HG03354 (cell line): ENCODE results near the gene OR5D18.
"Not testable (repeated sequence)": the region's sequence is repeated elsewhere in the genome, so short reads cannot be mapped to it uniquely, and the experiment has no call there.

Experiments
- ATAC-seq: cut with Tn5 transposase; IDR thresholded peaks from one replicate; pipeline ENCODE4 v1.9.1; 2021; ENCODE audit warnings: mild to moderate bottlenecking; ENCODE audit not compliant: unreplicated experiment, poor library complexity, severe bottlenecking

The OR5D18 gene

DNA sequence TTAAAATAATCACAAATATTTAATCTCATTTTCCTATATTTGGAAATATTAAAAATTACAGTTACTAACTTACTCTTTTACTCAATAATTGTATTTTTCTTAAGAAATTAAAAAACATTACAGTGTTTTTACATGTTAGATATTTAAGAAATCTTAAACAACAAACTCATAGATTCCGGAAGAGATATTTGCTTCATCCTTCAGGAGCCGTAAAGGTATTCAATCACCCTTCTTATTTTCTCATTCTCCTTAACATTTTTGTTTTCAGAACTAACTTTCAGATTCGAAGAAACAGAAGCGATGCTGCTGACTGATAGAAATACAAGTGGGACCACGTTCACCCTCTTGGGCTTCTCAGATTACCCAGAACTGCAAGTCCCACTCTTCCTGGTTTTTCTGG lies at the start of gene OR5D18:
Gene OR5D18 (plus strand): TSS at position 301 of the 400 bp plus-strand sequence. CDS start 0 bp downstream, at position 301.
- ATAC-seq = no peak

DNA sequence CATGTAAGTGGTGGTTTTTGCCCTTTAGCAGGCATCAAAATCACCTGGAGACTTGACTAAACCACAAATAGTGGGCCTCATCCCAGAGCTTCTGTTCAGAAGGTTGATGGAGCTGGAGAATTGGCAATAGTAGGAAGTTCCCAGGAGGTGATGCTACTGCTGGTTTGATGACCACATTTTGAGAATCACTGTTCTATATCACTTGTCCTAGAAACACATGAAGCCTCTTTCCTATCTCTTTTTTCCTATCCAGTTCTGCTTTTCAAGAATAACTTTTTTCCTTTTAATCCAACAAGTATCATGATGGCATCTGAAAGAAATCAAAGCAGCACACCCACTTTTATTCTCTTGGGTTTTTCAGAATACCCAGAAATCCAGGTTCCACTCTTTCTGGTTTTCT lies 46.3 kb upstream of the OR5D18 start, which contains the start of gene OR5D13:
Gene OR5D13 (plus strand): TSS at position 301 of the 400 bp plus-strand sequence. CDS start 0 bp downstream, at position 301.
- no peak for ATAC-seq

DNA sequence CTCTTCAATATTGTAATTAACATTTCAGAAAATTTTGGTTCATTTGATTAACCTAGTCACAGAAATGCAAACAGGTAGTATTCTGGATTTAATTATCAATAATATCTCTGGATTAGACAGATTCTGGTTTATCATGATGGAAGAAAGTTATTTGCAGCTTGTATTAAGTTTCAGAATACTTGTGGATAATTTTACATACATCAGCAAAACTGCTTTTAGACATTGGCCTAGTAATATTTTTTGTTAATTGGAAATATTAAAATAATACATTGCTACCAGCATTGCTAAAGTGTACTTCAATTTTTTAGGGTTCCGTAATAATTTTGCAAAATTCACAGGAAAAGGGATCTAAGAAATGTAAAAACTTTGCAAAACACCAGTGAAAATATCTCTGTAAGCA lies 27.8 kb upstream of the OR5D18 start:
- ATAC-seq = no peak

DNA sequence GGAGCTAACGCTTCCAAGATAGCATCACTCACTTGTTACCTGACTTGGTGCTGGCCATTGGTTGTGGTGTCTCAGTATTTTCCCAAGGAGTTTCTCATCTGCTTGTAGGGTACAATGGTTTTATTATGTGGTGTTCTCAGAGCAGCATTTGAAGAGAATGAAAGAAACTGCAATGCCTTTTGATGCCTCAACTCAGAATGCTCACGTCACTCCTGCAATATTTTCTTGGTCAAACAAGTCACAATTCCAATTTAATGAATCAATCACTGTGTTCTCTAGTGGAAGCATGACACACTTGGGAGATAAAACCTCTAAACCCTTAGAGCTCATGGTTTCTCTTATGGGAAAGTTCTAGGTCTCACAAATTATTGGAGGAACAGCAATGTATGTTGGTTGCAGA lies 26.1 kb upstream of the OR5D18 start:
- no peak for ATAC-seq

DNA sequence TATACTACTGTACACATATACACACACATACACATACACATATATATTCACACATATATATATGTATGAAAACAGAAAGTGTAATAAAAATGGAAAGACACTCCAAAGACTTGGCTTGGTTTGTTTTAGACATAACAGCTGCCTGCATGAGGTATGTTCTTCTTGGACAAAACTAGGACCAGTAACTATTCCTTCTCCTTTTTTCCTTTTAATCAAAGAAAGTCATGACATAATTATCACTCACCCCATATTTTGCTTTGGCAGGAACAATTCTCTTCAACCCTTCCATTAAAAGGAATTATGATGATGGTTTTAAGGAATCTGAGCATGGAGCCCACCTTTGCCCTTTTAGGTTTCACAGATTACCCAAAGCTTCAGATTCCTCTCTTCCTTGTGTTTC lies 24.2 kb upstream of the OR5D18 start, which contains the start of gene OR5D14:
Gene OR5D14 (plus strand): TSS at position 301 of the 400 bp plus-strand sequence. CDS start 0 bp downstream, at position 301.
- ATAC-seq = no peak

DNA sequence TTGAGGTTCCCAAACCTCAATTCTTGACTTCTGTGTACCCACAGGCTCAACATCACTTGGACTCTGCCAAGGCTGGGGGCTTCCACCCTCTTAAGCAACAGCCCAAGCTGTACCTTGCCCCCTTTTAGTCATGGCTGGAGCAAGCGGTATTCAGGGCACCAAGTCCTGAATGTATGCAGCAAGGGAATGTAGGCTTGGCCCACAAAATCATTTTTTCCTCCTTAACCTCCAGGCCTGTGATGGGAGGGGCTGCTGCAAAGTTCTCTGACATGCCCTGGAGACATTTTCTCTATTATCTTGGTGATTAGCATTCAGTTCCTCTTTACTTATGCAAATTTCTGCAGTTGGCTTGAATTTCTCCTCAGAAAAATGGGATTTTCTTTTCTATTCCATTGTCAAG lies 13.2 kb upstream of the OR5D18 start:
- ATAC-seq = no peak

DNA sequence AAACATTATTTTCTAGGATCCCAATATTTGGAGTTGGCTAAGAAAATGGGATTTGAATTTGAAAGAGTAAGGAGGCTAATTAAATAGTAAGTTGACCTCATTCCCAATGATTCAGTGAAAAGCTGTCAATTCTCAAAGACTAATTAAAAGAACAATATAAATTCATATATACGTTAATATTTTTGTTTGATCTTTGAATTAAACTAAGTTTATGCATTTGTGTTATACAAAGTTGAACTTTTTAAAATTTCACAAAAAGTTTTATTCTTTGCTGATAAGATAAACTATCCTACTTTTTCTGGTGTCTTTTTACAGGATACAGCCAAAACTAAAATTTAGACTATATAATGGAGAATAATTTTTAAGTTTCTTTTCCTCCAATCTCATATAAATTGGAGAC lies 8.4 kb upstream of the OR5D18 start, which contains the start of gene OR5L1:
Gene OR5L1 (plus strand): TSS at position 301 of the 400 bp plus-strand sequence. CDS start 100 bp downstream, outside the sequence.
- no peak for ATAC-seq

DNA sequence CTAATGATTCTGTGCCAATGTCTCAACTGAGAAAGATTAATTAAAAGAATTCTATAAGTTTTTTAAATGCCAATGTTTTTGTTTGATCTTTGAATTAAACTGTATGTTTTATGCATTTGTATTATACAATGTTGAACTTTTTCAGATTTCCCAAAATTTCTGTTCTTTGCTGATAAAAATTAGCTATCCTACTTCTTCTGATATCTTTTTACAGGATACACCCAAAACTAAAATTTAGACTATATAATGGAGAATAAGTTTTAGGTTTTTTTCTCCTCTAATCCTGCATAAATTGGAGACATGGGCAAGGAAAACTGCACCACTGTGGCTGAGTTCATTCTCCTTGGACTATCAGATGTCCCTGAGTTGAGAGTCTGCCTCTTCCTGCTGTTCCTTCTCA lies 7.5 kb downstream of the OR5D18 start, which contains the start of gene OR5L2:
Gene OR5L2 (plus strand): TSS at position 301 of the 400 bp plus-strand sequence. CDS start 0 bp downstream, at position 301.
- no peak for ATAC-seq

DNA sequence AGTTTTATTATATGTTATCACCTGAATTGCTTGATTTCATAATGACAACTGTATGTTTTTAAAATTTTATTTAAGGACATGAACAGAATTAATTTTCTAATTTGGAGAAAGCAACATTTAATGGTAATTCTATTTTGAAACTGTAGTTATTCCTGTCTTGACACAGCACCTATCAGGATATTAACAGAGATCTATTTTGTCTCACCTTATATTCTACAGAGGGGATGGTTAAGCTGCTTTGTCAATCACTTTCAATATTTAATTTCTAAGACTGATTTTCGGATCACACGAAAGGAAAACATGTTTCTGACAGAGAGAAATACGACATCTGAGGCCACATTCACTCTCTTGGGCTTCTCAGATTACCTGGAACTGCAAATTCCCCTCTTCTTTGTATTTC lies 19.0 kb downstream of the OR5D18 start, which contains the start of gene OR5D16:
Gene OR5D16 (plus strand): TSS at position 301 of the 400 bp plus-strand sequence. CDS start 0 bp downstream, at position 301.
- ATAC-seq = no peak

DNA sequence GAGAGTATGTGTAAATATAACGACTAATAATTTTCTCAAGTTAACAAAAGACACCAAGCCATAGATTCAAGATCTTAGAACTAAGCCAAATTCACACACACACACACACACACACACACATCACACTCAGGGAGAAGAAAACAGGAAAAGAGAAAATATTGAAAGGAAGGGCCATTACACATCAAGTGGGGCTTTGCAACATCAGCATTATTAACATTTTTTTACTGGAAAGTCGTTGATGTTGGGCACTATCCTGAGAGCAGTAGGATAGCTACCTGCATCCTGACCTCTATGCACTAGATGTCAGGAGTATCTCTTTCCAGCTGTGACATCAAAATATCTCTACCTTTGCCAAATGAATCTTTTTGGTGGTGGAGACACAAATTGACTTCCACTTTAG lies 28.0 kb downstream of the OR5D18 start:
- no peak for ATAC-seq

DNA sequence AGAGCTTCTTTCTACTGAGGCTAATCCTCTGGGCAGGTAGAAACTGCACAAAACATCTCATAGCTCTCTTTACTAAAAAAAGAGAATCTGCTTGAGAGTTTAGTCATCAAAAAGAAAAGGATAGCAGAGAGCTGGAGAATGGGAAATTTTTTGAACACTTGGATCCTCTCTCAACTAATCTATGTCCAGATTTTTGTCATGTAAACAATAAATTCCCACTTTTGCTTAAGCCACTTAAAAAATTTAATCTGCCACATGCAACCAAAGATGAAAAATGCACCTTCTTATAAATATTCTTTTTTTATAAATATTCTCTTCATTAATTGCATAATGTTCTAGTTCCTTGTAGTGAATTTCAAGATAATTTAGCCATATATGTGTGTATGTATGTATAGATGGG lies 29.6 kb downstream of the OR5D18 start:
- ATAC-seq = no peak

DNA sequence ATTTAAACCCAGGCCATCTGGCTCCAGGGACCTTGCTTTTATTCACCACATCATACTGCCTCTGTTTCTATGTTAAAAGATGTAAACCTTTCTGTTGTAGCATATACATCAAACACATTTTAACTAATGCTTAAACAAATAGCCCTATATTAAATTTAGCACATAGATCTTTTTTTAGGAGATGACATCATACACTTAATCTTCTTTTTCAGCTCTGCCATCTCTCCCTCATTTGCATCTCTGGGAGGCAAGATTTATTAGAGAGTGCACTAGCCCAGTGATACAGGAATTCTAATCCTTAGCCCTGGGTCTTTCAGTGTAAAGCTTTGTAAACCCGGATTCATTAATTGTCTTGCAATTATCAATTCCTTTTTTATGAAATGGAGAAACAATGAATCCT lies 32.7 kb downstream of the OR5D18 start:
- ATAC-seq = no peak

DNA sequence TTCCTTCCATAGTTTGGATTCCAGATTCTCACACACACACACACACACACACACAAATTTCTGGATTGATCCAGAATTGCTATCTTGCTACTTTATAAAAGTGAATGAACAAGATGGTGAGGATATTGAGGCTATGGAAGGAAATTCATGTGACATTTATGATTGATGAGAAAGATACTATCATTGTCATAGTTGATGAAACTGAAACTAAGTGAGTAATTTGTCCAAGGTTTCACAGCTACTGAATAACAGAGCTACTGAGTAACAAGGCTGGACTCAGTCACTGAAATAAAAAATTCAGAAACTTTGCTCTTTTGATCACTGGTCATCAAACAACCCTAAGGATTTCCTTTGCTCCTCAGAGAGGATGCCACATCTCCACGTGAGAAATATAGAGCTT lies 35.3 kb downstream of the OR5D18 start:
- ATAC-seq = peak; percentile 48

DNA sequence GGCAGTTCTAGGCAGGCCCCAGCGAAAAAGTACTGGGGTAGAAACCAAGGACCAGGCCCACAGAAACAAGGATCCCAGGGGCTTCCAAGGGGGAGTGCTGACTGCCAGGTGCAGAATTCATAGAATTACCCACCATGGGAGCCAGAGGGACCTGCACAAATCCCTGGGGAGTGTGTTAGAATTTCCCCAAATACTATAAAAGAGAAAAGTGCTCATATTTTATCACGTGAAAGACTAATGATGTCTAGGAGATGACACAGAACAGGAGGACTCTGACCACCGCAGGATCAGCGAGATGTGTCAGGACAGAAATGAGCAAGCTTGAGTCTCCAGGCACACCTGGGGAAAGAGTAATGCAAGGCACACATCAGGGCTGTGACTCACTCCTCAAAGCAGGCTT lies 47.9 kb downstream of the OR5D18 start:
- ATAC-seq = not testable (repeated sequence)
